NCI-H1436 treated with DMSO at 0.1 percent for 48 hours (cell line): ENCODE results near the gene CDH20.

Experiments used
- DNase-seq: peaks from one replicate; lab custom pipeline; 2025; lab: John Stamatoyannopoulos, UW

CDH20 gene

DNA sequence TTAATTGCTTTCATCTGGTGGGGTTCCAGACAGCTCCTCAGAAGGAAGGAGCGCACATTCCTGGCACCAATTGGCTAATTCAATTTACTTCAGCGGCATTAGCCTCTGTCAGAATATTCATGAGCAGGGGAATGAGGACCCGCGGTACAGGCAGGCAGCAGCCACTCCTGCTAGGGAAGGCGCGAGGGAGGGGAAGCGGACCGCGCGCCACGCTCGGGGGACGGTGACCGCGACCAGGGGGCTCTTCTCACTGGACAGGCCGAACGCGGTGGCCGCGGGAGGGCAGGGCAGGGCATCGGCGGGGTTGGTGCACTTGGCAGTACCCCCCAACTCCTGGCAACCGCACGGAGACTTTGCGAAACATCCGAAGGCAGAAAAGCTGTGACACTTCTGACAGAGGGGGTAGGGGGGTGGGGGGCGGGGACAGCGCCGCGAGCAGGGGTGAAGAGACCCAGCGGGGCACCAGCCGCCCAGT, at the start of gene CDH20:
Gene CDH20 (plus strand): TSS at position 160 of the 475 bp plus-strand sequence.
- DNase-seq, result no peak

- no peak for DNase-seq
These were observed 49.2 kb upstream of the CDH20 start for GRCh38 chr18:61284039-61284438.

DNA sequence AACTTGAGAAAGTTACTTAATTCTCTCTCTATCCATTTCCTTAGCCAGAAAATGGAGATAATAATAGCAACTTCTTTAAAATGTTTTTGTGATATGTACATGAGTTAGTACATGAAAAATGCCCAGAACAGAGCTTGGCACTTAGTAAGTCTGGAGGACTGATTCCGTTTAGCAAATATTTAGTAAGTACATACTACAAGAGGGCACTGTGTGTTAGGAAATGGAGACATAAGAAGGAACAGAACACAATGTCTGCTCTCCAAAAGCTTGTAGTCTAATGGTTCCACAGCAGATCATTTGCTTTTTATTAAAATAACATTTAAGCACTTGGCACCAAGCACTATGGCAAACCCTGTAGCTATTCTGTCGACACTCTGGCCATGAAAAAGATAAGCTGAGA, 47.5 kb upstream of the CDH20 start:
- DNase-seq, result no peak

DNA sequence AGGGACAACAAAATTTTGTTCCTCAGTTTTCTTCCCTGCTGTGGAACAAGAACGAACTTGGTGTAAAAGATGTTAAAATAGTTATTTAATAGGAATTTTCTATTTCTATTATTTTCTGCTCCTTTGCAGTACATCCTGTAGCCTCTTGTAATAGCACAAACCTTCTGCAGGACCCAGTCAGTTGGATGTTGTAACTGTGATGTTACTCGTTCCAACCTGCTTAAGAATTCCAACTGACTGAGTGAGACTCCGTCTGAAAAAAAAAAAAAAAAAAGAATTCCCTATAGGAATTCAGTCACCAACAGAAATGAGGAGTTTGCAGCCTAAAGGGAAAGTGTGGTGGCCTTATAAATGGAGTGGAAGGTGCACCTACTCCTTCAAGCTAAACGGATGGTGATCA, 46.4 kb upstream of the CDH20 start:
- DNase-seq, result no peak

- no peak for DNase-seq
These were observed 42.6 kb upstream of the CDH20 start for GRCh38 chr18:61290616-61291015.

GRCh38 chr18:61292280-61293035, 40.8 kb upstream of the CDH20 start:
- DNase-seq, result no peak

DNA sequence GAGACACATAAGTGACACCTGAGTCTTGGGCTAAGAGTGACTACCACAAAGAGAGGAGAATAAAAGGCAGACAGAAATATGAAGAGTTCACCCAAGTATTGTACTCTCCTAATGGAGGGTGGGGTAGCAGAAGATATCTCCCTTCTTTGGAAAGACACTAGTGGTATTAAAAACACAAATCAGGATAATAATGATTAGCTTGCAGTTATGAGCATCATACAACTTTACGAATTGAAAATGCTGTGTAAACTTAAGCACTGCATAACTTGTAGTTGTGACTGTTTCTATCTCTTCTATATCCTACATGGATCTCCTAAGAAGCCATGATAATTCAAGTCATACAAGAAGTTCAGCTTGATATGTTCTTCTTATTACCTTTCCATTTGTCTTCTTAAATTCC, 38.1 kb upstream of the CDH20 start:
- no peak for DNase-seq

DNA sequence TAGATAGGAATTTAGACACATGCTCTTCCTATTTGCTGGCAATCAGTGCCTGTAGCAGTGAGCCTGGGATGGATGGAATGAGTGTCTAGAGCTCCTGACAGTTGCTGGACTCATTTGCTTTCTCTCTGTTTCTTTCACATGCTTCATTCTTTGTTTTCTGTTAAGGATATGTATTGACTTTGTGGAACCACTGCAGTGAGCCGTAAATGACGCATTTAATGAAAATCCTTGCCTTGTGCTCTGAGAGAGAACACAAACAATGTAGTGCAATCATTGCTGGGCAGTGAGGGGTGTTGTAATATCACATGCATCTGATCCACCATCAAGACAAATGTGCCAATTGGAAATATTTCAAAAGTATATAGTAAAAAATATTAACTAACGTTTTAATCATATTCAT, 25.2 kb upstream of the CDH20 start:
- no peak for DNase-seq

DNA sequence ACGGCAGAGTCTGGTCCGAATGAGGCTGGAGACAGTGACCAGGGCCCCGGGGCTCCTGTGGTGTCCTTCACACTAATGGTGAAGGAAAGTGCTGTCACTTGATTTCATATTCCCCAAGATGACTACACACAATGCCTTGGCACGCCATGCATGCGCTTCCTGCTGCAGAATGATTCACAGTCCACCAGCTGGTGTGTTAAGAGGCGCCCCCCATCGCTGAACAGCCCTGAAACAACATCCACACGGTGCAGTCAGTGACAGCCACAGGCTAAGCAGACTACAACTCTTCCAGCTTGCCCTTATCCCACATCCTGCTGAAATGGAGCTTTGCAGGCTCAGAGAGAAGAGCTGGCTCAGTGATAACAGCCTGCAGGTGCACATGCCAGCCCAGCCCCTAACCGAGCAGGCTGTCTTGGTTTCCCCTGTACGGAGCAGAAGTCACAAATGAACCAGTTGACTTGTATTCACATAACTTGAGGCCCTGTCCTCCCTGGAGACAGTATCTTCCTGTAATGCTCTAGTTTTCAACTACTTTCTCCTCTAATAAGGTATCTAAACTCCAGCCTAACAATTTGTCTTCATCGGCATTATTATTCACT, 24.3 kb upstream of the CDH20 start:
- no peak for DNase-seq

DNA sequence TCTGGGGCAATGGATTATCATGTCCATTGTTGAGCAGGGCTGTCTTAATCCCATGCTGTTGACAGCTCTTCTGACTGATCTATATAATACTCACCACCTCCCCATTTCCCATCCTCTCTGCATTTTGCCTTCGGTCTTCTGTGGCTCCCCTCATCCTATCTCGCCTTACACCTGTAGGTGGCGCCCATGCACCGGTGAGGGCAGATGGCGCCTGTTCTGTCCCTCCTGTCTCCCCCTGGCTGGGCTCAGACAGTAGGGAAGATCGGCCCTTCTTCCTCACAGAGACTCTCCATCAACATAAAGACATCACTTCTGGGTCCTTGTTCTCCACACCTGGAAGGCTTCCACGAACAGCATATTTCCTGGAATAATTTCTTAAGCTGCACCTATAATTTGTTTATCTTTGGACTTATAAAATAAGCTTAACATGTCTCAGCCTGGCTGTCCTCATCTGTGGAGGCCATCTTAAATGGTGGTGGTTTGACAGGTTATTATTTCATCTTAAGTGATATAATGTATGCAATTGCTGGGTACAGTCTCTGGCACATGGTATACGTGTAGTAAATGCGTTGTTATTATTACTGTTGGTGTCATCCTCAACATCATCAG, 10.9 kb upstream of the CDH20 start:
- no peak for DNase-seq

GRCh38 chr18:61323951-61324350, 9.3 kb upstream of the CDH20 start:
- DNase-seq, result no peak

- no peak for DNase-seq
These were observed 6.8 kb upstream of the CDH20 start for GRCh38 chr18:61326407-61326806.

DNA sequence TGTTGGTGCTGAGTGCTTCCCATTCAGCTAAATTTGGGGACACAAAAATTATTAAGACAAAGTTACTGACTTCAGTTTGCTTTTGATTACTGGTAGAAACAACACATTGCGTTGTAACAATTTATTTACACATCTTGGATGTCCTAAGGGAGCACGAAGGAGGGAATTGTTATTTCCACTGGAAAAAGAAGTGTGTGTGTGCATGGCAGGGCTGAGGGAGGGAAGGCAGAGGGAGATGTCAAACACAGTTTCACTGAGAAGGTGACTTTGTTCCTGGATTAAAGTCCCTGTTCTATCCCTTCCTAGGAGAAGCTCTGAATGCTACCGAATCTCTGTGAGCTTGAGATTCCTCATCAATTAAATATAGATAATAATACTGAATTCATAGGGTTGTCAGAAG, 3.8 kb upstream of the CDH20 start:
- no peak for DNase-seq

DNA sequence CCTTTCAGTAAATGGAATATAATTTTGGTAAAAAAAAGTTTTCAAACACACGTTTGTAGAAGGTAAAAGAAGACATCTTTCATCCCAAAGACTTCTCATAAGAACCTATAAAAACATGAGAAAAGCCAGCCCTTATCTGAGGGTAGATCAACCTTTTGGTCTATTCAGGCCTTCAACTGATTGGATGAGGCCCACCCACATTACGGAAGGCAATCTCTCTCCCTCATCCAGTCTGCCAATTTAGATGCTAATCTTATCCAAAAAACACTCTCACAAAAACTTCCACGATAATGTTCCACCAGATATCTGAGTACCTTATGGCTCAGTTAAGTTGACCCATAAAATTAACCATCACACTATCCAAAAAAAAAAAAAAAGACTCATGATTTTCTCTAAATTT, 2.2 kb upstream of the CDH20 start:
- no peak for DNase-seq

GRCh38 chr18:61333746-61334490, 688 bp downstream of the CDH20 start:
- DNase-seq, result no peak

GRCh38 chr18:61334491-61334850, 1.2 kb downstream of the CDH20 start:
- DNase-seq, result no peak

GRCh38 chr18:61334951-61335683, 1.9 kb downstream of the CDH20 start:
- DNase-seq, result no peak

GRCh38 chr18:61335684-61336555, 2.7 kb downstream of the CDH20 start:
- no peak for DNase-seq

GRCh38 chr18:61336766-61337165, 3.5 kb downstream of the CDH20 start:
- no peak for DNase-seq

DNA sequence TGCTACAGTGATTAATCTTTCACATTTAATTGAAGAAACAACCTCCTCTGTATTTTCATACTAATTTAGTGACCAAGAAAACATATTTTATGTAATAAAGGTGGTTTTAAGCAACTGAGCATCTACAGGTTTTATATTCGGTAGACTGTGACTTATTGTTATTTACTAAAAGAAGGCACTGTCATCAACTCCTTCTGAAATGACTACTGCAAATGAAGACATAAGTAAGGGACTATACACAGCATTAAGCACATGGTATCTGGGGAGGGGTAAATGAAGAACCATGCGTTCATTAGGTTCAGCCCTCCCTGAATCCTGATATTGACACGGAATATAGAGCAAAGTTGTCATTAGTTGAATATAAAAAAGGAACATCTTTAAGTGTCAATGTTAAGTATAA, 4.3 kb downstream of the CDH20 start:
- no peak for DNase-seq

DNA sequence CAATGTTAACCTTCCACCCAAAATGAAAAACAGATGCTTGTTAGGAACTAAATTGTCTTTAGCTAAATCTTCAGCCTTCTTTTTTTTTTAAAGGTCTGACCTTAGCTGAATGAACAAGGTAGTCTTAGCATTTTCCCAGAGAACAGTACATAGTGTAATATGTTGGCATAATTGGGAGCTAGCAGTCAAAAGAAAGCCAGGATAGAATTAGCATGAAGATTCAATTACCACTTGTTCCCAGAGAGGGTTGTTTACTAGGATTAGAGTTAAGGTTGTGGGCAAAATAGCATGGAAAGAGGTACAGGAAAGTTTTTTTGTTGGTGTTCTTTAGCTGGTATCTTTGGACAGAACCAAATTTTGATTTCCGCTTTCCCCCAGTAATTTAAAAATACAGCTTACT, 6.9 kb downstream of the CDH20 start:
- DNase-seq, result no peak
